Measurements from ENCODE around the gene MAML1.

Gene MAML1

GRCh38 chr5:179773686-179774040, 41.0 kb downstream of the MAML1 start:
- no peak overlapping the region for H3K4me3 ChIP-seq (ENCODE audit: low read depth, low read length)
- no peak for TF ChIP-seq MYC (IDR thresholded peaks at IDR 0.05; ENCODE audit: low read depth, low read length)
- no peak for TF ChIP-seq MAX (IDR thresholded peaks at IDR 0.05; ENCODE audit: low read depth, low read length)
- no peak for DNase-seq (ENCODE audit: low read depth)

GRCh38 chr5:179774442-179774841, 41.8 kb downstream of the MAML1 start:
- no peak for TF ChIP-seq MAX (IDR thresholded peaks at IDR 0.05; ENCODE audit: low read depth, low read length)
- TF ChIP-seq MYC (IDR thresholded peaks at IDR 0.05; ENCODE audit: low read depth, low read length), result no peak
- no peak for TF ChIP-seq POLR2A (IDR thresholded peaks at IDR 0.05; ENCODE audit: extremely low read depth, insufficient read length)
- TF ChIP-seq CTCF (IDR thresholded peaks at IDR 0.05; ENCODE audit: low read depth, low read length), result no peak
- H3K4me3 ChIP-seq (ENCODE audit: low read depth, low read length), result no peak overlapping the region
- no peak for DNase-seq (ENCODE audit: low read depth)

- DNase-seq (ENCODE audit: low read depth), result no peak
- TF ChIP-seq MAX (IDR thresholded peaks at IDR 0.05; ENCODE audit: low read depth, low read length), result no peak
Measured at GRCh38 chr5:179776411-179776938, 43.9 kb downstream of the MAML1 start.

GRCh38 chr5:179777456-179777855, 44.8 kb downstream of the MAML1 start:
- TF ChIP-seq MYC (IDR thresholded peaks at IDR 0.05; ENCODE audit: low read depth, low read length) (no peak), POLR2A (IDR thresholded peaks at IDR 0.05; ENCODE audit: extremely low read depth, insufficient read length) (no peak), CTCF (IDR thresholded peaks at IDR 0.05; ENCODE audit: low read depth, low read length) (no peak), MAX (IDR thresholded peaks at IDR 0.05; ENCODE audit: low read depth, low read length) (no peak)
- no peak overlapping the region for H3K4me3 ChIP-seq (ENCODE audit: low read depth, low read length)
- DNase-seq (ENCODE audit: low read depth), result no peak

More at GRCh38 chr5:179776411-179776938, 43.9 kb downstream of the MAML1 start:
- no peak overlapping the region for H3K4me3 ChIP-seq (ENCODE audit: low read depth, low read length)

GRCh38 chr5:179777909-179778308, 45.3 kb downstream of the MAML1 start:
- TF ChIP-seq CTCF (IDR thresholded peaks at IDR 0.05; ENCODE audit: low read depth, low read length), result no peak
- TF ChIP-seq MAX (IDR thresholded peaks at IDR 0.05; ENCODE audit: low read depth, low read length), result no peak
- TF ChIP-seq MYC (IDR thresholded peaks at IDR 0.05; ENCODE audit: low read depth, low read length), result no peak; the same call in 1 of the 2 replicates
- TF ChIP-seq POLR2A (IDR thresholded peaks at IDR 0.05; ENCODE audit: extremely low read depth, insufficient read length), result no peak
- peak; percentile 60 for DNase-seq (ENCODE audit: low read depth)
- H3K4me3 ChIP-seq (ENCODE audit: low read depth, low read length), result no peak overlapping the region

- DNase-seq (ENCODE audit: low read depth), result no peak
- TF ChIP-seq MYC (IDR thresholded peaks at IDR 0.05; ENCODE audit: low read depth, low read length), result no peak
- no peak for TF ChIP-seq CTCF (IDR thresholded peaks at IDR 0.05; ENCODE audit: low read depth, low read length)
- TF ChIP-seq MAX (IDR thresholded peaks at IDR 0.05; ENCODE audit: low read depth, low read length), result no peak
- no peak for TF ChIP-seq POLR2A (IDR thresholded peaks at IDR 0.05; ENCODE audit: extremely low read depth, insufficient read length)
- H3K4me3 ChIP-seq (ENCODE audit: low read depth, low read length), result no peak overlapping the region
Measured at GRCh38 chr5:179778591-179778990, 46.0 kb downstream of the MAML1 start.

- H3K4me3 ChIP-seq (ENCODE audit: low read depth, low read length), result no peak overlapping the region
- no peak for TF ChIP-seq MYC (IDR thresholded peaks at IDR 0.05; ENCODE audit: low read depth, low read length)
- TF ChIP-seq CTCF (IDR thresholded peaks at IDR 0.05; ENCODE audit: low read depth, low read length), result no peak
- no peak for TF ChIP-seq MAX (IDR thresholded peaks at IDR 0.05; ENCODE audit: low read depth, low read length)
- TF ChIP-seq POLR2A (IDR thresholded peaks at IDR 0.05; ENCODE audit: extremely low read depth, insufficient read length), result no peak
- no peak for DNase-seq (ENCODE audit: low read depth)
Measured at GRCh38 chr5:179779826-179780225, 47.2 kb downstream of the MAML1 start.

Data from NB4 (cell line).